AG10803 (cell line): ENCODE measurements around the gene F11R.

ENCODE experiments used
- DNase-seq: peaks from one replicate; pipeline ENCODE4 v3.0.0; 2010; ENCODE audit warnings: low read depth
- H3K4me3 ChIP-seq: 2 replicates; pipeline ENCODE4 v1.5.1; 2011; ENCODE audit warnings: mild to moderate bottlenecking, low read length, control low read depth
- CTCF ChIP-seq: conservative IDR thresholded peaks from 2 replicates; pipeline ENCODE4 v1.5.1; 2011; ENCODE audit warnings: mild to moderate bottlenecking, low read length, control low read depth, inconsistent platforms

F11R gene

DNA sequence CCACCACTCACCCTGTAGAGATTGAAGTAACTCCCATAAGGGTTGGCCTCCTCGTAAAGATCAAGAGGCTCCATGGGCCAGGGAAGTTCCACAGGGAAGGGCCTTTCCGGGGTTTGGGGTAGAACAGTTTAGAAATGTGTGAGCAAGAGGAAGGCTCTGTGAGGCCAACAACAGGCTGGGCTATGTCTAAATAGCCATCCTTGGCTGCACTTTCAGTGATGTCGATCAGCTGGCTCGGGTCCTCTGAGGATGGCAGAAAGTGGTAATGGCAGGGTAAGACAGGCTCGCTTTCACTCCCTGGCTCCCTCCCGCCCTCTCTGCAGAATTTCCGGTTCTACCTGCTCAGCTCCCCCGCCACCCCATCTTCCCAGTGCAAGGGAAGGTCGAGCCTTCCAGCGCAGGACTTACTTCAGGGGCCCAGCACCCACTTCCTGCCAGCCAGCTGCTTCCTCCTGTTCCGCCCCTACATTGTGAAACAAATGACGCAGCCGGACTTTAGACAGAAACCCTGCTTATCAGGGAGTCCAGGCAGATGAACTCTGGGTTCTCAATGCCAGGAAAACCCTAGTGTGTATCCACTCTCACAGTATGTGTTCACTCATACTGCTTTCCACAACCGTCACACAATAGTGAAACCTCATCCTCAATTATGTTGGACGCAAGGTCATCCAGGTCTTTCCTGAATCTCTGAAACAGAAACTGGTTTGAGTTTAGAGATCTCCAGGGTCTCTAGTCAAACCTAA, 7.3 kb downstream of the F11R start:
- H3K4me3 ChIP-seq, result no peak overlapping the region
- peak; percentile 62 for DNase-seq
- no peak for TF ChIP-seq CTCF

DNA sequence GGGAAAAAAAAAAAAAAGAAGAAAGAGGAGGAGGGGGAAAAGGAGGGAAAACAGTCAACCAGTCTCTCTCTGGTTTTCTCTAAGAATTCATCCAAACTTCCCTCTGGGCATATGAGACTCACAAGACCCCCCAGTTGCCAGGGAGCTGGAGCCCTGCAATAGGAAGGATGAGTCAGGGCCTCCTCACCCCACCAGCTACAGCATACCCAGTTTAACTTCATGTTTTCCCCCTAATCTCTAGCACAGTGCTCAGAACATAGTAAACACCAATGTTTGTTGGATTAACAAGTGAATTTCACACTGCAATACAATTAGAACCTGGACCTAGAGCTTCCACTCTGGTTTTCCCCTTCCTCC, 7.8 kb downstream of the F11R start:
- no peak for TF ChIP-seq CTCF
- DNase-seq, result no peak
- H3K4me3 ChIP-seq, result no peak overlapping the region

DNA sequence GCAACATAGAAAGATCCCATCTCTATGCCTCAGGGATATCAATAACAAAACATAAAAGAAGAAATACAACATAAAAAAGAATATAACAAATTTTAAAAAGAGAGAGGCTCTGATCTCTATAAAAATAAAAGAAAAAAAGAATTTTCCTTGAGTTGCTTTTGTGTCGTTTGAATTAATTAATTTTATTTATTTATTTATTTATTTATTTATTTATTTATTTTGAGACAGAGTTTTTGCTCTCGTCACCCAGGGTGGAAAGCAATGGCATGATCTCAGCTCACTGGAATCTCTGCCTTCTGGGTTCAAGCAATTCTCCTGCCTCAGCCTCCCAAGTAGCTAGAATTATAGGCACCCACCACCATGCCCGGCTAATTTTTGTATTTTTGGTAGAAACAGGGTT, 8.5 kb downstream of the F11R start:
- no peak for DNase-seq
- no peak overlapping the region for H3K4me3 ChIP-seq
- no peak for TF ChIP-seq CTCF

- TF ChIP-seq CTCF, result no peak
- H3K4me3 ChIP-seq, result no peak overlapping the region
- no peak for DNase-seq
Measured at GRCh38 chr1:161009602-161010211, 11.2 kb downstream of the F11R start.

DNA sequence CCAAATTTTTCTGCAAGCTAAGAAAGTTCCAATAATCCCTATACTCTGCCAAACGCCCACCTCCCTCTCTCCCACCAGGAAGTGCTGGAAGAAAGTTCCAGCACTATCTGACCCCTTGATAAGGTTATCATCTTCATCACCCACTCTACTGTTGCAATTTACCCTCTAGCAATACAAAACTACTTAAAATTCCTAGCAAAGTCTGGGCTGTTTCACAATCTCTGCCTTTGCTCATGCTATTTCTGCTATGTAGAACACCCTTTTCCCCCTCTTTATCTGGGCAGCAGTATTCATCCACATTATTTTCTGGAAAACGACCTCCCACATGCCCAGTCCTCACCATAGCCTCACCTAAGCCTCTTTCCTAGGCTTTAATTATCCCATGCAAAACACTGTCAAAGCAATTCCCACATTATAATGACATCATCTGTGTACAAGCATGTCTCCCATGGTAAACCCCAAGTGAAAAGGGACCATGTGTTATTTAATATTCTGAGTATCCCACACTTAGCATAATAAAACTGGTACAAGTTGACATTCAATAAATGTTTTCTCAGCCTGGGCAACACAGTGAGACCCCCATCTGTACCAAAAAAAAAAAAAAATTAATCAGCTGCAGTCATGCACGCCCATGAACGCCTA, 12.0 kb downstream of the F11R start:
- H3K4me3 ChIP-seq, result no peak overlapping the region
- no peak for TF ChIP-seq CTCF
- peak; percentile 39 for DNase-seq

DNA sequence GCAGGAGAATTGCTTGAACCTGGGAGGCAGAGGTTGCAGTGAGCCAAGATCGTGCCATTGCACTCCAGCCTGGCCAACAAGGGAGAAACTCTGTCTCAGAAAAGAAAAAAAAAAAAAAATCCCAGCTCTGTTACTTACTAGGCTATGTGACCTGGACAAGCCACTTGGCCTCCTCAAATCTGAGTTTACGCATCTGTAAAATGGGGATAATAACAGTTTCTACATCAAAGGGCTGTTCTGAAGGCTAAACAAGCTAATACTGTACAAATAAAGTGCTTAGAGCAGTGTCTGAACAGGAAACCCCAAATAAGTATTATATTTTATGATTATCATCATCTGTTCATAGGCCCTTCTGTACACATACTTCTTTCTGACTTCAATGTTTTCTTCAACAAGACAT, 13.6 kb downstream of the F11R start:
- TF ChIP-seq CTCF, result no peak
- no peak overlapping the region for H3K4me3 ChIP-seq
- DNase-seq, result no peak

DNA sequence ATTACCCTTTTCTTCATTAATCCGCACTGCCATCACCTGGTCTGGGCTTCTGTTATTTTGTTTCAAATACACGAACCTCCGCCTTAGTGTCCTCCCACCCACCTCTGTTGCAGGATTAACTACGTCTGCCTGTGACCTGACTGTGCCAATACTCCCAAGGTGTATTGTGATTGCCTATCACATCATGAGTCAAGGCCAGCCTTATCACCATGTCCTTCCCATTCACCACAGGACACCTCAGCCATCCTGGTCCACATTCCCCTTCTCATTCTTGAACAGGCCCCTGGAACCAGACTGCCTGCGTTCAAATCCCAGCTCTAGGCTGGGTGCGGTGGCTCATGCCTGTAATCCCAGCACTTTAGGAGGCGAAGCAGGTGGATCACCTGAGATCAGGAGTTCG, 14.4 kb downstream of the F11R start:
- no peak for TF ChIP-seq CTCF
- no peak for DNase-seq
- H3K4me3 ChIP-seq, result no peak overlapping the region
